ENCODE measurements around the gene RPL26.

The RPL26 gene

GRCh38 chr17:8366231-8366630 lies 16.8 kb downstream of the RPL26 start:
- no peak for DNase-seq (ENCODE audit: low read depth)
- TF ChIP-seq CTCF (IDR thresholded peaks at IDR 0.05; ENCODE audit: low read depth, low read length) (no peak), MAX (IDR thresholded peaks at IDR 0.05; ENCODE audit: low read depth, low read length) (no peak)
- H3K4me3 ChIP-seq (ENCODE audit: low read depth, low read length), result no peak overlapping the region

- no peak overlapping the region for H3K4me3 ChIP-seq (ENCODE audit: low read depth, low read length)
- no peak for TF ChIP-seq MAX (IDR thresholded peaks at IDR 0.05; ENCODE audit: low read depth, low read length)
- TF ChIP-seq MYC (IDR thresholded peaks at IDR 0.05; ENCODE audit: low read depth, low read length), result no peak
- no peak for TF ChIP-seq CTCF (IDR thresholded peaks at IDR 0.05; ENCODE audit: low read depth, low read length)
- no peak for TF ChIP-seq POLR2A (IDR thresholded peaks at IDR 0.05; ENCODE audit: extremely low read depth, insufficient read length)
- no peak for DNase-seq (ENCODE audit: low read depth)
These were observed 17.9 kb downstream of the RPL26 start for GRCh38 chr17:8365143-8365542.

- no peak overlapping the region for H3K4me3 ChIP-seq (ENCODE audit: low read depth, low read length)
- no peak for DNase-seq (ENCODE audit: low read depth)
- TF ChIP-seq CTCF (IDR thresholded peaks at IDR 0.05; ENCODE audit: low read depth, low read length), result no peak
These were observed 20.2 kb downstream of the RPL26 start for GRCh38 chr17:8362651-8363332.

GRCh38 chr17:8360751-8361150 lies 22.2 kb downstream of the RPL26 start:
- no peak for DNase-seq (ENCODE audit: low read depth)
- no peak overlapping the region for H3K4me3 ChIP-seq (ENCODE audit: low read depth, low read length)
- TF ChIP-seq MYC (IDR thresholded peaks at IDR 0.05; ENCODE audit: low read depth, low read length), result no peak
- no peak for TF ChIP-seq MAX (IDR thresholded peaks at IDR 0.05; ENCODE audit: low read depth, low read length)
- TF ChIP-seq POLR2A (IDR thresholded peaks at IDR 0.05; ENCODE audit: extremely low read depth, insufficient read length), result no peak
- no peak for TF ChIP-seq CTCF (IDR thresholded peaks at IDR 0.05; ENCODE audit: low read depth, low read length)

- no peak for DNase-seq (ENCODE audit: low read depth)
- TF ChIP-seq MAX (IDR thresholded peaks at IDR 0.05; ENCODE audit: low read depth, low read length) (no peak), MYC (IDR thresholded peaks at IDR 0.05; ENCODE audit: low read depth, low read length) (no peak), POLR2A (IDR thresholded peaks at IDR 0.05; ENCODE audit: extremely low read depth, insufficient read length) (no peak), CTCF (IDR thresholded peaks at IDR 0.05; ENCODE audit: low read depth, low read length) (no peak)
- no peak overlapping the region for H3K4me3 ChIP-seq (ENCODE audit: low read depth, low read length)
These were observed 22.7 kb downstream of the RPL26 start for GRCh38 chr17:8360260-8360659.

- TF ChIP-seq POLR2A (IDR thresholded peaks at IDR 0.05; ENCODE audit: extremely low read depth, insufficient read length), result no peak
- no peak for TF ChIP-seq CTCF (IDR thresholded peaks at IDR 0.05; ENCODE audit: low read depth, low read length)
- no peak for TF ChIP-seq MYC (IDR thresholded peaks at IDR 0.05; ENCODE audit: low read depth, low read length)
- no peak for TF ChIP-seq MAX (IDR thresholded peaks at IDR 0.05; ENCODE audit: low read depth, low read length)
- H3K4me3 ChIP-seq (ENCODE audit: low read depth, low read length), result no peak overlapping the region
- no peak for DNase-seq (ENCODE audit: low read depth)
These were observed 23.2 kb downstream of the RPL26 start for GRCh38 chr17:8359769-8360168.
